GM04503 (cell line): ENCODE data around the gene IL12RB2.
"Not testable (repeated sequence)": the region's sequence is repeated elsewhere in the genome, so short reads cannot be mapped to it uniquely, and the experiment has no call there.

Experiments
- DNase-seq: peaks from one replicate; pipeline ENCODE4 v3.0.0-alpha.2; 2012; ENCODE audit warnings: low read depth

The IL12RB2 gene

DNA sequence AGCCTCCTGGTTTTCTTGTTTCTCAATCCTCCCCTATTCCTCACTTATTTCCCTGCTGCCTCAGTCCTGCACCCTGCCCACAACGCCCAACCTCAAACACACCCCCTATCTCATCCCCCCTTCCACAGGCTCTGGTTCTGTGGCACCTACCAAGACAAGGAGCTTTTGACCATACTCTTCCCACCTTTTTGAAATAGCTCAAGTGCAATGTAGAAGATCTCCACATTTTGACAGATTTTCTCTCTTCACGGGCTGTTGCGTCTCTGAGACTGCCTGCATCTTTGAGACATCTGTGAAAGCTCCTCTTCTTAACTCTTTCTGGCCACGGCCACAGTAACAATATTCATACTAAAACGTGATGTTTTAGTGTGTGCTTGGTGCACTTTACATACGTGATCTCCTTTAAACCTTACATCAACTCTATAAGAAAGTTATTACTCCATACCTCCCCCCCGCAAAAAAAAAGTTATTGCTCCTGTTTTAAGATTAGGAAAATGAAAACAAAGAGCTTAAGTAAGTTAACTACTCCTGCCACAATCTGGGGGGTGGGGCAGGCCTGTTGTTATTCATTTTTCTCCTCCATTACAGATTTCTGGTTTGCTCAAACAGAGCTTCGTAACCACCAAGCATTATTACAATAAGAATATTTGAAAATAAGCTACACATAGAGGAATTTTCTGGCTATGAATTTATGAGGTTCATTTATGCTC is 124.4 kb downstream of the IL12RB2 start:
- DNase-seq = no peak

DNA sequence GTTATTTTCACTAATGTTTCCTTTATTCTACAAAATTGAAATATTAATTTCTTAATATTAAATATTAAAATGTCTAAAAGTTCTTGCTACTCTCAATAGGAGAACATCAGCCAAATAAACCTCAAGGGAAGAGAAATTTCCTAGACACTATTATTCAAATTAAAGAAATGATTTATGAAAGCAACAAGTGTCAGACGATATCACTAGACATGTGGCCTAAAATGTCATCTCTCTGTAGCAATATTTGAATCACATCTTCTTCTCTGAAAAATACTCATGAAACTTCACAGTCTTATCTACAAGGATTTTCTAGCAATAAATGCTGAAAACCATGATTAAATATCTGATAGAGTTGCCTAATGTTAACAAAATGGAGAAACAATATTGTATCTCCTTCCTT is 125.1 kb downstream of the IL12RB2 start:
- DNase-seq = no peak

DNA sequence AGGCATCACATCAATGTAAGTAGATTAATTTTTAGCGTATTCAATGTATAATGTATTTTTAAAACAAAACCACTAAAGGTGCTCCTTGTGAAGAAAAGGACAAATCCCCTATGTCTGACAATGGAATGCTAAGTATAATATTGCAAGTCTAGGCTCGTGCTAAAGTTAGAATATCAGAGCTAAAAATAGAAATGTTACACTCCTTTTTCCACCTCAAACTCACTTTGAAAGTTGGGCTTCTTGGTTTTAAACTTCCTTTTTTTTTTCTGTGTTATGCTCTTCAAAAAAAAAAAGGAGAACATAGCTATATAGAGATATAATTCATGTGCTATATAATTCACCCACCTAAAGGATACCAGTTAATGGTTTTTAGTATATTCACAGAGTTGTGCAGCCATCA is 126.2 kb downstream of the IL12RB2 start:
- DNase-seq = no peak

DNA sequence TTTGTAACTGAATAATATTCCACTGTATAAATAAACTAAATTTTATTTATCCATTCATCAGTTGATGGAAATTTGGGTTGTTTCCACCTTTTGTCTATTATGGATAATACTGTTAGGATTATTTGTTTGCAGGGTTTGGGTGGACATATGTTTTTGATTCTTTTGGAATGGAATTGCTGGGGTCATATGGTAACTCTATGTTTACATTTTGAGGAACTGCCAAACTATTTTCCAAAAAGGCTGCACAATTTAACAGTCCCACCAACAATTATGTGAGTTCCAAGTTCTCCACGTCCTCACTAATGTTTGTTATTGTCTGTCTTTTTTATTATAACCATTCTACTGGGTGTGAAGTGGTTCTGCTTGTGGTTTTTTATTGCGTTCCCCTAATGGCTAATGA is 126.8 kb downstream of the IL12RB2 start:
- no peak for DNase-seq

DNA sequence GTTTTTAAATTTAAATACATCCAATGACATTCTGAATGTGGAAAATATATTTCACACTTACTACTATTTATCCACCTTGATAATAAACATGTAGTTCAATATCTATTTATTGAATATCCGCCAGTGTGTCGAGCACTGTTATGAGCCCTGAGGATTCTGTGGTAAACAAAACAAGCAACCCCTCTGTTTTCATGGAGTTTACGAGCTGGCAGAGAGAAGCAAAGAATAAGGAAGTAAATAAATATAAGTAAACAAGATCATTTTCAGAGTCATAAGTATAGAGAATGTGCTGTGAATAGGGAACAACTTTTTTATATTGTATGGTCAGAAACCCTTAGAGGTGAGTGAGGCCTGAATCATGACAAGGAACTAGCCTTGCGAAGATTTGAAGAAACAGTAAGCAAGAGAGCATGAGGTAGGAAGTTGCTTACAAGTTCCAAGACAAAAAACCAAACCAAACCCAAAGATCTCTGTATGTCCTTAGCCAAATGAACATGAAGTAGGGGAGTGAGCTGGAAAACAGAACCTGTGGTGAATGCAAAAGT is 128.9 kb downstream of the IL12RB2 start:
- DNase-seq = no peak

DNA sequence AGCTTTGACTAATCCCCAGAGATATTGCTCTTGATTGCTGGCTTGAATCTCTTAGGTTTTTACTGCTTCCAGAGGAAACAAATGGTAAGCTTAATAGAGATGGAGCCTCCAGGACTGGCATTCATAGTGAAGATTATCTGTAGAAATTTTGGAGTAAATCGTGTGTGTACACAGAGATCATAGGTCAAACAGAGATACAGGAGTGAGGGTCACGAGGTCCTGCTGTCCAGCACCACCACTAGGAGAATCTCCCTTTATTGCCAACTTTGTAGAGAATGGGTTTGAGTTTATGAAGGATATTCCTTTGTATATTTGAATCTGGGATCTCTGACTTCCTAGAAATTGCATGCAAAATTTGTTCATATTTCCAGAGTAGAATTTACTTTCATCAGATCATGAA is 130.3 kb downstream of the IL12RB2 start:
- no peak for DNase-seq

DNA sequence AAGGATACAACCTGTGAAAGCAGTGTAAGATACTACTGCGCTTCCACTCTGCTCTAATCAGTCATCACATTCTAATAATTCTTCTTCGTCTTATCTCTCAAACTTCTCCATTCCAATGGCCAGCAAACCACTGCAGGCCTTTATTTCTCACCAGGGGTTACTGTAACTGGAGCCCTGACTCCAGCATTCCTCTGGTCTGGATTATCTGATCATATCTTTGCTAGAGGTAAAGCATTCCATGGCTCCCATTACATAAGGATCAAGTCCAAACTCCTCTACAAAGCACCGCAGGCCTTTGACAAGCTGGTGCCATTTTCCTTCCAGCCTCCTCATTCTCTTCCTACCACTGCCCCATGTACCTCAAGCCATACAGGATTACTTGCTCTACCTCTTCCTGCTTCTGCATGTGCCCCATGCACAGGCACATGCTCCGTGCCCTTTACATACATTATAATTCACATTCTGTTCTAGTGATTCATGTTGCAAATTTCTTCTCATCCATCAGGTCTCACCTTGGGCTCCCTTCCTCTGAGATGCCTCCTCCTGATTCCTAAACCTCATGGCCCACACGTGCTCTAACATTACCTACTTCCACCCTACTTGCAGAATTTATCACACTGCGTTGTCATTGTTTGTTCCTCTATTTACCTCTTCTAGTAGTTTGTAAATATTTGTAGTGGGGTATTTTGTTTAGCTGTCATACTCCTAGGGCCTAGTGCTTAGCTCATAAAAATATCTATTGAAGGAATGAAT is 131.8 kb downstream of the IL12RB2 start:
- no peak for DNase-seq

DNA sequence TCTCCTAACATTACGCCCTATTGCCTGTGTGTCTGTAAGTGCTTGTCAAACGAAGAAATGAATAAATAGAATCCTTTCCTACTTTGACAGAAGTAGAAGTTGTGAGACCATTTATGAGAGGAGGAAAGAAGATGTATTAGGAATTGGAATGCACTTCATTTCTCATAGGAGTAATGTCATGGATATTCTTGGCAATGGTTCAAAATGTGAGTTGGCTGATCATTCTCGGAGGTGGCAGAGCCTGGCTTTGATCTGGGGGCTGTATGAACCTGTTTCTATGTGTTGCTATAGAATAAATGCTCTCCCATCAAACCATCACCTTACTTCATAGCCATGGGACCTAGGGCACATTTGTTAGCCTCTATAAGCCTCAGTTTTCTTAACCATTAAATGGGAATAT is 132.7 kb downstream of the IL12RB2 start:
- DNase-seq = no peak

DNA sequence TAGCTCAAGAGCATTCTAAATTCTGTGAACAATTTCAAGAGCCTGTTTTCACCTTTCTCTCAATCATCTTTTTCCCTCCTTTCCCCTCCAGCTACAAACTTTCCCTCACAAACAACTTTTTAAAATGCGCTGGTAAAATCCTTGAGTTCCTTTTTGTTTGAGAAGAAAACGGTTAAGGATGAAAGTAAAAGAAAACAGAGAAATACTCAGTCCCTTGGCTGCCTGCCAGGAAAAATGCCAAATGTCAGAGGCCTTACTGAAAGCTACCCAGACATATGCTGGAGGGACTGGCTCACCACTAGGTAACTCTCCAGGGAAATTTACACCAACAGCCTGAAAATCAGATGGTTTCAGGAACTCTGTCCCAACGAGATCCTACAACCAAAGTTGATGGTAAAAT is 133.5 kb downstream of the IL12RB2 start:
- DNase-seq = no peak

DNA sequence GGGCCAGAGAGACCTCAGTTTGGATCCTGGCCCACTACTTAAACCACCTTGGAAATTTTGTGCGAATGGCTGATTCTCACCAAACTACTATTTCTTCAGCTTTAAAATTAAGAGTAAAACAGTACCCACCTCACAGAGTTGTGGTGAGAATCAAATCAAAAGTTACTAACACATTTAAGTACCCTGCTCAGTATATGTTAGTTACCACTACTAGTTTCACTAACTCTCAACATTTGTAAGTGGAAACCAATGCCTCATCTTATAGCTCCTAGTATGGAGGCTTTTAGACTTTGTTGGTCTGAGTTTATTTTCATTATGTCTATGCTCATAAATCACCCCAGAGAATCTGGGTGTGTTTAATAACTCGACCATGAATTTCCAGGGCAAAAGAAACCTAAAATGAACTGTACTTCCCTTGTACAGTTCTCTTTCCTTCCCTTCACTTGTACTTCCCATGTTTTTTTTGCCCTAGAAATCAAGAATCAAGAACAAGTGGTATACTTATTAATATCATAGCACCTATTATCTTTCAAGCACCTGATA is 134.1 kb downstream of the IL12RB2 start:
- no peak for DNase-seq

DNA sequence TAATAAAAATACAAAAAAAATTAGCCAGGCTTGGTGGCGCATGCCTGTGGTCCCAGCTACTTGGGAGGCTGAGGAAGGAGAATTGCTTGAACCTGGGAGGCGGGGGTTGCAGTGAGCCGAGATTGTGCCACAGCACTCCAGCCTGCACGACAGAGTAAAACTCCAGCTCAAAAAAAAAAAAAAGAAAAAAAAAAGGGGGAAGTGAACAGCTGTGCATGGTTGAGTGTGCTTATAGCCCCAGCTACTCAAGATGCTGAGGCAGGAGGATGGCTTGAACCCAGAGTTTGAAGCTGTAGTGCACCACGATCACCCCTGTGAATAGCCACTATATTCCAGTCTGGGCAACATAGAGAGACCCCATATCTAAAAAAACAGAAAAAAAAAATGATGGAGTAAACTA is 138.3 kb downstream of the IL12RB2 start:
- not testable (repeated sequence) for DNase-seq
